Fibroblast of mammary gland (primary cell): Measurements from ENCODE around the gene UFM1.

ENCODE experiments used
- DNase-seq: peaks from one replicate; pipeline ENCODE4 v3.0.0-alpha.2; 2010; ENCODE audit warnings: low read depth
- H3K4me3 ChIP-seq: 2 replicates; pipeline ENCODE4 v1.5.1; 2011; ENCODE audit warnings: low read depth, mild to moderate bottlenecking, low read length, moderate library complexity; ENCODE audit not compliant: control insufficient read depth
- TF ChIP-seq, protein P1 (sequence below): conservative IDR thresholded peaks from 2 replicates; pipeline ENCODE4 v1.5.1; 2011; ENCODE audit warnings: low read depth, low read length, inconsistent platforms; ENCODE audit not compliant: control insufficient read depth, insufficient read depth

The UFM1 gene

DNA sequence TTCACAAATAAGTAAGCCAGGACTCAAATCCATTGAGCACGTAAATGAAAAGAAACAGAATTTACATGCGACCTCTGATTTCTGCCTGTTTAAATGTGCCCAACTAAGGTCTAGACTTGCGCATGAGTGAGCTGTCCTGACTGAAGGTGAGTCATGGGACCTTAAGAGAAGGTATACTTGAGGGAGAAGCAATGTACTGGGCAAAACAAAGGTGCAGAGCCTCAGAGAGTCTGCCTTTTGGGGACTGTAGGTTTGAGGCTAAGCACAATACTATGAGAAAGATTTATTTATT lies 45.8 kb downstream of the UFM1 start:
- no peak for DNase-seq
- no peak overlapping the region for H3K4me3 ChIP-seq
- TF ChIP-seq, protein P1, sequence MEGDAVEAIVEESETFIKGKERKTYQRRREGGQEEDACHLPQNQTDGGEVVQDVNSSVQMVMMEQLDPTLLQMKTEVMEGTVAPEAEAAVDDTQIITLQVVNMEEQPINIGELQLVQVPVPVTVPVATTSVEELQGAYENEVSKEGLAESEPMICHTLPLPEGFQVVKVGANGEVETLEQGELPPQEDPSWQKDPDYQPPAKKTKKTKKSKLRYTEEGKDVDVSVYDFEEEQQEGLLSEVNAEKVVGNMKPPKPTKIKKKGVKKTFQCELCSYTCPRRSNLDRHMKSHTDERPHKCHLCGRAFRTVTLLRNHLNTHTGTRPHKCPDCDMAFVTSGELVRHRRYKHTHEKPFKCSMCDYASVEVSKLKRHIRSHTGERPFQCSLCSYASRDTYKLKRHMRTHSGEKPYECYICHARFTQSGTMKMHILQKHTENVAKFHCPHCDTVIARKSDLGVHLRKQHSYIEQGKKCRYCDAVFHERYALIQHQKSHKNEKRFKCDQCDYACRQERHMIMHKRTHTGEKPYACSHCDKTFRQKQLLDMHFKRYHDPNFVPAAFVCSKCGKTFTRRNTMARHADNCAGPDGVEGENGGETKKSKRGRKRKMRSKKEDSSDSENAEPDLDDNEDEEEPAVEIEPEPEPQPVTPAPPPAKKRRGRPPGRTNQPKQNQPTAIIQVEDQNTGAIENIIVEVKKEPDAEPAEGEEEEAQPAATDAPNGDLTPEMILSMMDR, result no peak

DNA sequence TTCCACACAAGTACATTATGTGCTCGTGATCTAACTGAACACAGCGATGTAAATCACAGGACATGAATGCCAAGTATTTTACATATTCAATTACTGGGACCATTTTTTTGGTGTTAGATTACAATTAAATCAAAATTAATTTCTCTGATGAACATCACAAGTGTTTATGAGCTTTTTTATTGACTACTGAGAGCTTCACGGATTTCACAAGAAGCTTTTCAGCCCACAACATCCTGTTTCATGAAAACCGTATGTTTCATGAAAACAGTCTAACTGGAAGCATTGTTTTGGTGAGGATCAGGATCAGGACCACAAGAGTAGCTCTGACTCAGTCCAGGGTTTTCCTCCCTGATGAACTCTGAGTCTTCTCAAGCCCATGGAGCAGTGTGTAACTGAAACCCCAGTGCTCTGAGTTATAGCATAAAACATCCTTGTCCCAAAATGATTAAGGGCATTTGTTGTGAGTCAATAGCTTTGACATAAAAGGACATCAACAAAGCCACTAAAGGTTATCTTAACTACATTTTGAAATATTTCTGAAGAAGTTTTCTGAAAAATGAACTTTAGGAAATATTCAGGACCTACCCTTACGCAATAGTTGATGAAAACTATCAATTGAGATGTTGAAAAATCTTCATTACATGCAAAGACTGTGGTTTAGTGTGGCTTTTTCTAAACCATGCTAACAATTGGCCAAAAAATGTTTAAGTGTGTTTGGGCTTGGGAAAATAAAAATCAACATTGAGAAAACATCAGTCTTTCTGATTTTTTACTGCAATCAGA lies 49.3 kb downstream of the UFM1 start:
- DNase-seq, result peak; percentile 92
- no peak overlapping the region for H3K4me3 ChIP-seq
- TF ChIP-seq, protein P1, result no peak

DNA sequence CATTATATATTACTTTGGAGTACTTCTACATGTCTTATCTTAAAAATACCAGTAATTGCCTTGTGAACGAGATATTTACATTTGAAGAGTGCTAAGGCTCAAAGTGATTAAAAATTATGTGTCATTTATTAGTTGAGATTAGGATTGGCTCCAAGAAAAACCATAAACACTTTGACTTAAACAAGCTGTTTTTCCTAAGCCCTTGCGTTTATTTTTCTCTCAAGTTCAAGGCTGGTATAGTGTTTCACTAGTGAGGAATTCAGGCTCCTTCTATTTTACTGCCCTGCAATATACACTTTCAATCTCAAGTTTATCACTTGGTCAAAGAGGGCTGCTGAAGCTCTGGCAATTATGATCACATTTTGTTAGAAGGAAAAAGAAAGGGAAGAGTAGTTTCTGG lies 49.9 kb downstream of the UFM1 start:
- TF ChIP-seq, protein P1, result no peak
- H3K4me3 ChIP-seq, result no peak overlapping the region
- no peak for DNase-seq

DNA sequence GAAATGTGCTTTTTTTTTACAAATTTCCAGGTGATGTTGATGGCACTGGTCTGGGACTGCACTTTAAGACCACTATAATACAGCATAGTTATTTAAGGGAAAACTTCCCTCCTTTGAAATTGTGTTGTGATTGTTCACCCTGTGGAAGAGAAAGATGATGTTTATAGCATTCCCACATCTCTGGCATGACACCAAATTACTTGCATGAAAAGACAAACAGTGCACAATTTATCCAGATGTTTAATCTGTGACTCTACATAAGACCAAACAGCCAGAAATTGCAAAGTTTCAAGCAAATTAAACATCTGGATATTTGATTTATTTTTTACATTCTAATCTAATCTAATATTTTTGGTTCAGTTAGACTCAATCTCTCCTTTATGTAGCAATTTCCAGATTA lies 51.6 kb downstream of the UFM1 start:
- peak; percentile 38 for DNase-seq
- TF ChIP-seq, protein P1, result no peak
- H3K4me3 ChIP-seq, result no peak overlapping the region

DNA sequence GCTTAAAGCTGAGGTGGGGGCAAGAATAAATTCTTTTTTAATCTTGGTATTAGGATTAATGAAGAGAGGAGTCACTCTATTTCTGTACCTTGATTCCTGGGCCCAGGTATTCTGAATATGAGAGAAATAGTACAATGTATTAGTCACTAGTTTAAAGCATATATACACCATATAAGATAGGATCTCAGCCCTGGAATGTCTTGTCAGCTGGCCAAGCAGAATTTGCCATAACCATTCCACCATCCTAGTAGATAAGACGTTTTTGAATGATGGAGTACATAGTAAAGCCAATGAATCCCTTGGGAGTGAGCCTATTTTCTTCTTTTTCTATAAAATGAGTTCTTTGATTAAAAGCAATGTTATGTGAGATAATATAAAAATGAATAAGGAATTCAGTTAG lies 55.6 kb downstream of the UFM1 start:
- H3K4me3 ChIP-seq, result no peak overlapping the region
- TF ChIP-seq, protein P1, result no peak
- DNase-seq, result no peak

DNA sequence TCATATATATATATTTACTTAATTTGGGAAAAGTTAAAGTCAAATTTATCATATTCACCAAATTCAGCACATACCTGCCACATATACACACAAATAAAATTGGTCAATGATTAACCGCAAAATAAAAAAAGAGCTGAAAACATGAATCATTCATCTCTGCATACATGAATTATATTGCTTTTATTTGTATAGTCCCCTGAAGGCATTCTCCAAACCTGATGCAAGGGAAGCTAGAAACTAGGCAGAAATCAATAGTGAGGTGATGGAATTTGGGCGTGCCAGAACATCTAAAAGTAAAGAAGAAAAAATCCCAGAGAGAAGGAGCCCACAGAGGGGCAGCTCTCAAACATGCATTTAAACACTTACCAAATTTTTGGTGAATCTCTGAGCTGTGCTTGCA lies 60.1 kb downstream of the UFM1 start:
- TF ChIP-seq, protein P1, result no peak
- H3K4me3 ChIP-seq, result no peak overlapping the region
- no peak for DNase-seq

DNA sequence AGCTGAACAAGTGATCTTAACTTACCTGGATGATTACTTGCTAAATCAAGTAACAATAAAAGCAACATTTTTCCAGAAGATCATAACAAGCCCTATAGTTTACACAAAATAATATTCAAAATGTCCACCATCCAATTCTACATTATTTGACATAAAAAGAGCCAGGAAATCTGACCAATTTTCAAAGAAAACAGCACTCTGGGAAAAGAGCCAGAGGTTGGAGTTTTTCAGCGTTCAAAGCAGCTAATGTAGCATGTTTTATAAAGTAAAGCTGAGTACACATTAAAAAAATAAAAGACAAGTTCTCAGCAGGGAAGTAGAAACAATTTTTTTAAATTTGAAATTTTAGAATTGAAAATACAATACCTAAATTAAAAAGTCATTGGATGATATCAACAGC lies 62.6 kb downstream of the UFM1 start:
- no peak overlapping the region for H3K4me3 ChIP-seq
- TF ChIP-seq, protein P1, result no peak
- DNase-seq, result no peak
